Retinal pigment epithelial cell (primary cell): ENCODE data around the gene CMTM8.

Experiments
- DNase-seq: peaks from one replicate; pipeline ENCODE4 v3.0.0-alpha.2; 2010; ENCODE audit warnings: low read depth
- H3K4me3 ChIP-seq: 2 replicates; pipeline ENCODE4 v1.5.1; 2011; ENCODE audit warnings: mild to moderate bottlenecking, low read length, control low read depth, moderate library complexity
- TF ChIP-seq, protein P1 (sequence below): conservative IDR thresholded peaks from 2 replicates; pipeline ENCODE4 v1.5.1; 2011; ENCODE audit warnings: low read depth, low read length, control low read depth, inconsistent platforms

Gene CMTM8

DNA sequence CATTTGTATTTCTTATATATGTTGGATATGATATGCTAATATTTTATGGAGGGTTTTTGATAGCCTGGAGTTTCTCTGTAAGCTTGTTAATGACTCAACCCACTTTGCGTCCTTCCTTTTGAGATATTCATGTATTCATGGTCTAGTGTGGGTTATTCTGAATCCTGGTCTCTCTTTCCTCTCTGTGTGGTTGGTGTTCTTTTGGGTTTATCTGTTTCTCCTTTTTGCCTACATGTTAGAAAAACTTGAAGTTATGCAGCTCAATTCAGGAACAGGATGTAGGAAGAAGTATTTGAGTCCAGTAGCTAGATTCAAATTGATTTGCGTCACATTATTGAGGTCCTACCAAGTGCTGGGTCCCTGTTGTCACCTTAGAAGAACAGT is 181.3 kb downstream of the CMTM8 start:
- DNase-seq, result no peak
- no peak overlapping the region for H3K4me3 ChIP-seq

More for the DNA sequence above, 181.3 kb downstream of the CMTM8 start:
- TF ChIP-seq, protein P1, sequence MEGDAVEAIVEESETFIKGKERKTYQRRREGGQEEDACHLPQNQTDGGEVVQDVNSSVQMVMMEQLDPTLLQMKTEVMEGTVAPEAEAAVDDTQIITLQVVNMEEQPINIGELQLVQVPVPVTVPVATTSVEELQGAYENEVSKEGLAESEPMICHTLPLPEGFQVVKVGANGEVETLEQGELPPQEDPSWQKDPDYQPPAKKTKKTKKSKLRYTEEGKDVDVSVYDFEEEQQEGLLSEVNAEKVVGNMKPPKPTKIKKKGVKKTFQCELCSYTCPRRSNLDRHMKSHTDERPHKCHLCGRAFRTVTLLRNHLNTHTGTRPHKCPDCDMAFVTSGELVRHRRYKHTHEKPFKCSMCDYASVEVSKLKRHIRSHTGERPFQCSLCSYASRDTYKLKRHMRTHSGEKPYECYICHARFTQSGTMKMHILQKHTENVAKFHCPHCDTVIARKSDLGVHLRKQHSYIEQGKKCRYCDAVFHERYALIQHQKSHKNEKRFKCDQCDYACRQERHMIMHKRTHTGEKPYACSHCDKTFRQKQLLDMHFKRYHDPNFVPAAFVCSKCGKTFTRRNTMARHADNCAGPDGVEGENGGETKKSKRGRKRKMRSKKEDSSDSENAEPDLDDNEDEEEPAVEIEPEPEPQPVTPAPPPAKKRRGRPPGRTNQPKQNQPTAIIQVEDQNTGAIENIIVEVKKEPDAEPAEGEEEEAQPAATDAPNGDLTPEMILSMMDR, result no peak
